Thoracic aorta endothelial cell (primary cell): ENCODE measurements around the gene COL11A2. TPM values are rescaled to one million over a fixed set of nuclear protein-coding genes. Genes with fewer than 3 reads are reported as not detected.

Source experiments
- small RNA-seq: library from RNA; depleted of rRNA; stranded (forward); fragments of <200 nt; gene quantifications from one replicate; pipeline ENCODE3, GENCODE V24; 2012
- total RNA-seq: library from RNA; depleted of rRNA; stranded (reverse); fragments of >200 nt; gene quantifications from 2 replicates; pipeline ENCODE4 v1.2.3, GENCODE V29; 2012

Gene COL11A2
- total RNA-seq: 0.13 and 0.29 TPM in 2 replicates

DNA sequence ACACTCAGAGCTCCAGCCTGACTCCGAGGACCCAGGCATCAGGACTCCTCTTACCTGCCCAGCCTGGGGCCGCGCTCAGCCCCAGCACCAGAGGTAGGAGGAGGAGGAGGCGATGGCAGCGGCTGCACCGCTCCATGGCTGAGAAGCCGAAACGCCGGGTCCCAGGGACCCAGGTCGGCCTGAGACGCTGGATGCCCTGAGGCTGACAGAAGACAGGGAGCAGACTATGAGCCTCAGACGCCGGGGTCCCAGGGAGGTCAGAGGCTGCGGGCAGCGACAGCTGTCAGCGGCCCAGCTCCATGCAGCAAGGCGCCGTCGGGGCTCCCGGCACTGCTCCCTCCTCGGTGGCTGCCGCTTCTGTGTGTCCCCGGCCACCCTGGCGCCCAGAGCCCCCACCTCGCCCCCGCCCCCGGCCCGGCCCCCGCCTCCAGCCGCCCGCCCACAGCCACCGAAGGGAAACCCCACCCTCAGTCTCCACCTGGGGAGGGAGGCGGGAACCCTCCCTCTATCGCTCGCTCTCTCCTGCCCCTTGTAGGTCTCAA is at the start of gene COL11A2:
TSS of gene COL11A2 (minus strand) at position 363 of the 542 bp plus-strand sequence. CDS start at position 136, 227 bp downstream.

DNA sequence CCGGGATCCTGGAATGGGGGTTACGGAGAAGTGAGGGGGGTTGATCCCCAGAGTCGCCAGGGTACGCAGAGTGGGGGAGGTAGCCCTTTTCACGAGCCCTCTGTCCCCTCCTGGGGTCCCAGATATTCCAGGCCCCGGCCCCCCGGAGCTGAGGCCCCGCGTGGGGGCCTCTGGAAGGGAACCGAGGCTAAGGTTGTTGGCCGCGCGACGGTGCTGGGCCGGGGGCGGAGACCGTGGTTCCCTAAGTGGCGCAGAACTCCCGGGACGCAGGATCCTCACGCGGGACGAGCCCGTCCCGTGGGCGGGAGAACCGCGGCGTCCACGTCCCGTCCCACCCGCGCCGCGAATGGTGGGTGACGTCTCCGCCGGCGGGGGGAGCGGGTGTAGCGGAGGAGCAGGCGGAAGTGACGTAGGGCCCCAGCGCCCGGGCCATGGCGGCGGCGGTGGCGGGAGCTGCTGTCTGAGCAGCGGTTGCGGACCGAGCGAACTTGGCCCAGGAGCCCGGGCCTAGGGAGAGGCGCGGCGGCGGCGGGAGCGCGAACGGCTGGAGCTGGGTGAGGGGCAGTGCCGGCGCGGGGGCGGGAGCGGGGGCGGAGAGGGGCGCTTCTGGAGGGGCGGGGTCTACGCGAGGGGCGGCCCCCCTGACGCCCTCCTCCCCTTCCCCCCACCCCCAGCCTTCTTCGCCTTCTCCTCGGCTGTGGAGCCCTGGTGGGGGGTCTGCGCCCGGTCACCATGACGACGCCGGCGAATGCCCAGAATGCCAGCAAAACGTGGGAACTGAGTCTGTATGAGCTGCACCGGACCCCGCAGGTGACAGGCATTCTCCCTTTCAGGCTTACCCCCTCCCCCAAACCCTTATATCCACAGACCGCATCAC is 16.1 kb upstream of the COL11A2 start, which contains the start of gene RING1:
TSS of gene RING1 (plus strand) at position 410 of the 877 bp plus-strand sequence. CDS start at position 733, 323 bp downstream.

DNA sequence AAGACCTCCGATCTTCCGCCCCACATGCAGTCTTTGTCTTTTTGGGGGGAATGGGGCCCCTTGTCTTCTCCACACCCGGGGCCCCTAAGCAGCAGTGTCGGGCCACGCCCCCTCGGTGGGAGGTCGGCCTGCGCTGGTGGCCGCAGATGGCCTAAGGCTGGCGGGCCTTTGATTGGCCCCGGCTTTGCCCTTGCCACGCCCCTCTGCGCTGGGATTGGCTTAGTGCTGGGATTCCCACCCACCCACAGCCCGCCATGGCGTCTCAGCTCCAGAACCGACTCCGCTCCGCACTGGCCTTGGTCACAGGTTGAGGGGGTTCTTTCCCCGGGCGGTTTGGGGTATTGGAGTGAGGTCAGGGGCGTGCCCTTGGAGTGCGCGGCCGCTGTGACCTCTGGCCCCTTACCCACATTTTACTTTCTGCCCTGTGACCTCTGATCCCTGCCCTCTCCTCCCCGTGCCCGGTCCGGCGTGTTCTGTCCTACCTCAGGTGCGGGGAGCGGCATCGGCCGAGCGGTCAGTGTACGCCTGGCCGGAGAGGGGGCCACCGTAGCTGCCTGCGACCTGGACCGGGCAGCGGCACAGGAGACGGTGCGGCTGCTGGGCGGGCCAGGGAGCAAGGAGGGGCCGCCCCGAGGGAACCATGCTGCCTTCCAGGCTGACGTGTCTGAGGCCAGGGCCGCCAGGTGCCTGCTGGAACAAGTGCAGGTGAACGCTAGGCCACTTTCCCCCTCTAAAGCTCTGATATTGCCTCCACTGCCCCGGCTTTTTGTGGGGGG is 12.3 kb upstream of the COL11A2 start, which contains the start of gene HSD17B8:
TSS of gene HSD17B8 (plus strand) at position 241 of the 776 bp plus-strand sequence. CDS start at position 255, 14 bp downstream.

DNA sequence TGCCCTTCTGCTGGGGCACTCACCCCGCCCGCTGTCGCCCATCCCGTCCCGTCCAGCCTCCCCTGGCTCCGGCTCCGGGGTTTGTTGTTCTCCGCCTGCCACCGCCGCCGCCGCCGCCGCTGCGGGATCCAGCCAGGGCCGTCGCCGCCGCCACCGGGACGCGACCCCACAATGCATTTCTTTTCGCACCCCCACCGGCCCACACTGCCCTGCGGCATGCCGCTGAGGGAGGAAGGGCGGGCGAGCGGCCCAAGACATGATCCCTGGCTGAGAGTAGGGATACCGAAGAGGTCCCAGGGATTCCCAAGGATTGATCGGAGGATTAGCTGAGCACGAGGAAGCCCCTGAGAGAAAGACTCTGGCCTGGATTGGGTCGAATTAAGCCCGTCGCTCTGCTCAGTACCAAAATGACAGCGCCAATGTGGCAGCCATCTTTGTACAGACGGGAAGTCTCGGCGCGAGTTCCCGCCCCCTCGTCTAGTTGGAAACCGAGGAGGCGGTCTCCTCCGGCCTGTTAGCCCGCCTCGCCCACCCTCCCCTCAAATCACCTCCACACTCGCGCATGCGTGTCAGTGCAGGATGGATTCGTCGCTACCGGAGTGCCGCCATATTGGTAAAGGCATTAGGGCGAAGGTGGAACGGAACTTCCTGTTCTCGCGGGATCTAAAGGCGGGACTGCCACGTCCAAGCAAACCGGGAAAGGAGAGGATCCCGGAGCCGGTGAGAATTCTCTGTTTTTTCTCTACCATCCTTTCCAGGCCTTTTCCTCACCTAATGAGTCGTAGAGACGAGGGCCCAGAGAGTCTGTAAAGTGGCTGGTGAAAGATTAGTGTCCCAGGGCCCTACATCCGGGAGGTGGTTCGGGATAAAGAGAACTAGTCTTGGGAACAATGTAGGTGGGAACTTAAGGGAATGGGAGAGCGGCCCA is 8.2 kb upstream of the COL11A2 start, which contains the start of the genes RXRB and SLC39A7:
TSS of gene RXRB (minus strand) at position 447 of the 928 bp plus-strand sequence. CDS start at position 258, 189 bp downstream.
TSS of gene SLC39A7 (plus strand) at position 649 of the 928 bp plus-strand sequence. CDS start 379 bp downstream, outside the sequence.

Small RNA genes lying within 50 kb of the gene (small RNA-seq; reads per million reads assigned to genes)
- gene MIR219A1: 0.28 reads per million
- 0.63 reads per million for gene RNY4P10

Other genes starting within 250 kb of the COL11A2 start
- gene HLA-DMA, start 239.4 kb downstream of the COL11A2 start, total RNA-seq: 0.57 and 0.93 TPM in 2 replicates
- gene BRD2, start 223.9 kb downstream of the COL11A2 start, total RNA-seq: 143 and 157 TPM in 2 replicates
- under 0.01 TPM in 1 of 2 replicates, not detected in the other for gene HLA-DOA, start 182.9 kb downstream of the COL11A2 start, total RNA-seq
- gene HLA-DPA1, start 118.8 kb downstream of the COL11A2 start, total RNA-seq: 5.2 and 16.8 TPM in 2 replicates
- gene HLA-DPB1, start 116.5 kb downstream of the COL11A2 start, total RNA-seq: 14.5 and 20.8 TPM in 2 replicates
- gene RXRB, start 8.2 kb upstream of the COL11A2 start, total RNA-seq: 13.3 and 17.5 TPM in 2 replicates
- 59.4 and 73.3 TPM in 2 replicates for gene SLC39A7, start 8.4 kb upstream of the COL11A2 start, total RNA-seq
- gene HSD17B8, start 12.2 kb upstream of the COL11A2 start, total RNA-seq: 3.1 and 4.8 TPM in 2 replicates
- 14.1 and 18.1 TPM in 2 replicates for gene RING1, start 16.0 kb upstream of the COL11A2 start, total RNA-seq
- 35.5 and 39.2 TPM in 2 replicates for gene VPS52, start 79.4 kb upstream of the COL11A2 start, total RNA-seq
- gene RPS18, start 79.6 kb upstream of the COL11A2 start, total RNA-seq: 2,291 and 2,418 TPM in 2 replicates
- 1.2 and 2.4 TPM in 2 replicates for gene B3GALT4, start 84.7 kb upstream of the COL11A2 start, total RNA-seq
- gene WDR46, start 96.8 kb upstream of the COL11A2 start, total RNA-seq: 74.2 and 89.2 TPM in 2 replicates
- gene PFDN6, start 97.1 kb upstream of the COL11A2 start, total RNA-seq: 31.6 and 36.2 TPM in 2 replicates
- 40.0 and 42.2 TPM in 2 replicates for gene RGL2, start 106.5 kb upstream of the COL11A2 start, total RNA-seq
- 64.1 and 90.7 TPM in 2 replicates for gene TAPBP, start 121.6 kb upstream of the COL11A2 start, total RNA-seq
- 6.0 and 6.7 TPM in 2 replicates for gene ZBTB22, start 125.3 kb upstream of the COL11A2 start, total RNA-seq
- 51.2 and 51.4 TPM in 2 replicates for gene DAXX, start 130.5 kb upstream of the COL11A2 start, total RNA-seq
- gene KIFC1, start 199.4 kb upstream of the COL11A2 start, total RNA-seq: 48.7 and 75.7 TPM in 2 replicates
- gene PHF1, start 218.5 kb upstream of the COL11A2 start, total RNA-seq: 11.7 and 13.9 TPM in 2 replicates
- gene CUTA, start 225.6 kb upstream of the COL11A2 start, total RNA-seq: 67.6 and 73.9 TPM in 2 replicates
- gene SYNGAP1, start 227.6 kb upstream of the COL11A2 start, total RNA-seq: 3.5 and 6.7 TPM in 2 replicates